PC-9 (cell line): ENCODE results near the gene SCT. TPM values are rescaled to one million over a fixed set of nuclear protein-coding genes. Genes with fewer than 3 reads are reported as not detected.

Experiments
- BruUV-seq: library from RNA; stranded (reverse); fragments of 400-500 nt; replicated peaks from 2 replicates; lab custom pipeline; 2021; lab: Mats Ljungman, UMichigan
- CTCF ChIA-PET: fragments of 300-600 bp; sonication (Branson Sonifier 250); formaldehyde crosslinking; loops from one replicate; lab custom pipeline; 2022; ENCODE audit warnings: antibody characterized with exemption; lab: Charles Lee
- POLR2A ChIA-PET: fragments of 300-600 bp; sonication (Branson Sonifier 250); formaldehyde crosslinking; loops from one replicate; lab custom pipeline; 2022; ENCODE audit warnings: antibody characterized with exemption; ENCODE audit not compliant: unreplicated experiment; lab: Charles Lee
- DNase-seq, 2 experiments: peaks; one replicate each; pipeline versions ENCODE4 v3.0.0 to v3.0.0-alpha.2; 2015 to 2022; ENCODE audit warnings: mixed read lengths in 1 of 2
- H2AFZ ChIP-seq: fragments of 200-600 bp; sonication (generic); 2 replicates; pipeline ENCODE4 v1.8.1; 2017; ENCODE audit warnings: antibody characterized with exemption
- H3F3A ChIP-seq: fragments of 200-600 bp; sonication (generic); 2 replicates; pipeline ENCODE4 v1.8.1; 2017; ENCODE audit warnings: antibody characterized with exemption, mild to moderate bottlenecking, low read depth; ENCODE audit not compliant: insufficient read depth
- H3K27ac ChIP-seq: fragments of 200-600 bp; sonication (generic); 2 replicates; pipeline ENCODE4 v1.6.1; 2016; ENCODE audit warnings: mixed run types
- H3K27me3 ChIP-seq: fragments of 200-600 bp; sonication (generic); 2 replicates; pipeline ENCODE4 v1.6.1; 2016; ENCODE audit warnings: low read depth, mixed run types; ENCODE audit not compliant: insufficient read depth
- H3K36me3 ChIP-seq: fragments of 200-600 bp; sonication (generic); 2 replicates; pipeline ENCODE4 v1.6.1; 2016; ENCODE audit warnings: low read depth, mixed run types
- H3K4me1 ChIP-seq: fragments of 200-600 bp; sonication (generic); replicated peaks from 2 replicates; pipeline ENCODE4 v1.6.1; 2016; ENCODE audit warnings: mixed run types; ENCODE audit not compliant: insufficient read depth
- H3K4me2 ChIP-seq: fragments of 200-600 bp; sonication (generic); 2 replicates; pipeline ENCODE4 v1.6.1; 2017; ENCODE audit warnings: mixed run types
- H3K4me3 ChIP-seq: fragments of 200-600 bp; sonication (generic); 2 replicates; pipeline ENCODE4 v1.6.1; 2016; ENCODE audit warnings: mixed run types
- H3K79me2 ChIP-seq: fragments of 200-600 bp; sonication (generic); 2 replicates; pipeline ENCODE4 v1.6.1; 2017; ENCODE audit warnings: low read depth, mixed run types
- H3K9me2 ChIP-seq: fragments of 200-600 bp; sonication (generic); 2 replicates; pipeline ENCODE4 v1.8.1; 2017; ENCODE audit warnings: mild to moderate bottlenecking; ENCODE audit not compliant: insufficient read depth
- H3K9me3 ChIP-seq: fragments of 200-600 bp; sonication (generic); 2 replicates; pipeline ENCODE4 v1.8.1; 2016; ENCODE audit warnings: low read depth; ENCODE audit not compliant: insufficient read depth
- H4K20me1 ChIP-seq: fragments of 200-600 bp; sonication (generic); 2 replicates; pipeline ENCODE4 v1.8.1; 2017; ENCODE audit not compliant: insufficient read depth
- EZH2 ChIP-seq: fragments of 200-600 bp; sonication (generic); IDR thresholded peaks from 2 replicates; pipeline ENCODE4 v1.8.0; 2017; ENCODE audit warnings: antibody characterized with exemption, low read depth
- intact Hi-C: fragments of 100-400 bp; cut with micrococcal nuclease; formaldehyde crosslinking; loops from one replicate; pipeline ENCODE4 v1.10.0; 2022; ENCODE audit not compliant: unreplicated experiment
- total RNA-seq: library from RNA; stranded (reverse); gene quantifications from 2 replicates; pipeline ENCODE4 v1.2.3, GENCODE V29; 2021
- TF ChIP-seq, protein P1 (sequence below): fragments of 200-600 bp; sonication (generic); conservative IDR thresholded peaks from 2 replicates; pipeline ENCODE4 v1.6.1; 2017; ENCODE audit warnings: mixed run types, antibody characterized with exemption, mild to moderate bottlenecking, moderate library complexity

Gene SCT
- total RNA-seq, 1 experiment from 2014 or later, result not detected

DNA sequence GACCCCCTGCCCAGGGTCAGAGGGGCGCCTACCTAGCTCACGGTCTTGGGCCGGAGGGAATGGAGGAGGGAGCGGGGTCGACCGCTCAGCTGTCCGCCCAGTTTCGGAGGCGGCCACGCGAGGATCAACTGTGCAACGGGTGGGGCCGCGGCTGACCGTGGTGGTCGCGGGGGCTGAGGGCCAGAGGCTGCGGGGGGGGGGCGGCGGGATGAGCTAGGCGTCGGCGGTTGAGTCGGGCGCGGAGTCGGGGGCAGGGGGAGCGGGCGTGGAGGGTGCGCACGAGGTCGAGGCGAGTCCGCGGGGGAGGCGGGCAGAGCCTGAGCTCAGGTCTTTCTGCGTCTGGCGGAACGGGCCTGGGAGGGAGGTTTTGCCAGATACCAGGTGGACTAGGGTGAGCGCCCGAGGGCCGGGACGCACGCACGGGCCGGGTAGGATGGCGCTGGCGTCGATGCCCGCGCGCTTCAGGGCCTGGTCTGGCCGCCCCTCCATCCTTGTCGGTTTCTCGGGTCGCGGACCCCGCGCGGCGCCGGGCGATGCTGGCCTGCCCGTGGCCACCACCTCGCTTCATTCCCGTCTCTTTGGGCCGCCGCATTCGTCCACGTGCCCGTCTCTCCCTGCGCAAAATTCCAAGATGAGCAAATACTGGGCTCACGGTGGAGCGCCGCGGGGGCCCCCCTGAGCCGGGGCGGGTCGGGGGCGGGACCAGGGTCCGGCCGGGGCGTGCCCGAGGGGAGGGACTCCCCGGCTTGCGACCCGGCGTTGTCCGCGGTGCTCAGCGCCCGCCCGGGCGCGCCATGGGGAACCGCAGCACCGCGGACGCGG is 9.7 kb upstream of the SCT start, which contains the start of gene DRD4:
Gene DRD4, plus strand, starts transcription at position 759 of the 822 bp plus-strand sequence. Its CDS starts 36 bp downstream, at position 795.
- ChIA-PET CTCF (no interaction called here), POLR2A (no interaction called here)
- TF ChIP-seq EZH2, result no peak
- TF ChIP-seq, protein P1, sequence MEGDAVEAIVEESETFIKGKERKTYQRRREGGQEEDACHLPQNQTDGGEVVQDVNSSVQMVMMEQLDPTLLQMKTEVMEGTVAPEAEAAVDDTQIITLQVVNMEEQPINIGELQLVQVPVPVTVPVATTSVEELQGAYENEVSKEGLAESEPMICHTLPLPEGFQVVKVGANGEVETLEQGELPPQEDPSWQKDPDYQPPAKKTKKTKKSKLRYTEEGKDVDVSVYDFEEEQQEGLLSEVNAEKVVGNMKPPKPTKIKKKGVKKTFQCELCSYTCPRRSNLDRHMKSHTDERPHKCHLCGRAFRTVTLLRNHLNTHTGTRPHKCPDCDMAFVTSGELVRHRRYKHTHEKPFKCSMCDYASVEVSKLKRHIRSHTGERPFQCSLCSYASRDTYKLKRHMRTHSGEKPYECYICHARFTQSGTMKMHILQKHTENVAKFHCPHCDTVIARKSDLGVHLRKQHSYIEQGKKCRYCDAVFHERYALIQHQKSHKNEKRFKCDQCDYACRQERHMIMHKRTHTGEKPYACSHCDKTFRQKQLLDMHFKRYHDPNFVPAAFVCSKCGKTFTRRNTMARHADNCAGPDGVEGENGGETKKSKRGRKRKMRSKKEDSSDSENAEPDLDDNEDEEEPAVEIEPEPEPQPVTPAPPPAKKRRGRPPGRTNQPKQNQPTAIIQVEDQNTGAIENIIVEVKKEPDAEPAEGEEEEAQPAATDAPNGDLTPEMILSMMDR, result no peak
- Histone ChIP-seq H3K4me3 (no peak within 1 kb of the TSS), H2AFZ (no peak within 1 kb of the TSS), H3K27ac (no peak within 1 kb of the TSS), H3F3A (peaks cover 6% of the 10 kb centered on the region; the same call in 1 of the 2 replicates), H3K36me3 (no peaks in the 10 kb centered on the region), H3K27me3 (no peaks in the 10 kb centered on the region), H3K4me1 (no peaks in the 10 kb centered on the region), H3K79me2 (no peaks in the 10 kb centered on the region), H3K4me2 (no peak within 1 kb of the TSS), H3K9me3 (no peaks in the 10 kb centered on the region), H4K20me1 (no peaks in the 10 kb centered on the region), H3K9me2 (no peaks in the 10 kb centered on the region)
- DNase-seq, result no peak
- BruUV-seq, result no TSS peak
- intact Hi-C loops, result no loop called here

DNA sequence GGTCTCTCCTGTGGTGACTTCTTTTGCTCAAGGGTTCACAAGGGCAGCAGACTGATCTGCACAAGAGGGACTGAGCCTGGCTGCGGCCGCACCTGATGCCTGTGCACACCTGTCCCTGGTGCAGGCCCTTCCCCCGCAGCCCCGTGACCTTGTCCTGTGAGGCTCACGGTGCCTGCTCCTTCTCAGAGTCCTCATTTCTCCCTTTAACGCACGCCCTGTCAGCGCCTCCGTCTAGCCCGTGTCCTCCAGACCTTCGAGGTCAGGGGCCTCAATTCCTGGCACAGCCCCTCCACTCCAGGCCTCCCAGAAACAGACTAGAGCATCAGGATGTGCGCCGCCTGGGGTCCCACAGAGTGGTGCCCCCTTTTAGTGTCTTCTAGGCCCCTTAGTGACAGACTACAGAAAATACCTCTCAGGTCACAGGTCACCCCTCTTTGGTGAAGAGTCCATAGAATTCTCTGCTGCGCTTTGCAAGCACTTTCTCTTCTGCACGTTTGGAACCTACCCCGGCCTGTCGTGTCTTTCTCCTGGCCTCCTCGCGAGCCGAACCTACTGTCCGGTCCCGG is 9.0 kb upstream of the SCT start:
- Histone ChIP-seq H4K20me1 (no peaks in the 10 kb centered on the region), H2AFZ (no peak overlapping the region), H3K27ac (no peak overlapping the region), H3K9me3 (no peaks in the 10 kb centered on the region), H3K4me2 (no peak overlapping the region), H3K27me3 (no peaks in the 10 kb centered on the region), H3K4me3 (no peak overlapping the region), H3K36me3 (no peaks in the 10 kb centered on the region), H3F3A (no peaks in the 10 kb centered on the region; the same call in 1 of the 2 replicates), H3K4me1 (no peaks in the 10 kb centered on the region), H3K79me2 (no peaks in the 10 kb centered on the region), H3K9me2 (no peaks in the 10 kb centered on the region)
- TF ChIP-seq, protein P1, result no peak
- TF ChIP-seq EZH2, result no peak
- CTCF ChIA-PET, result no interaction called here
- DNase-seq, result no peak
- BruUV-seq, result no TSS peak
- POLR2A ChIA-PET, result no interaction called here
- intact Hi-C loops, result no loop called here

DNA sequence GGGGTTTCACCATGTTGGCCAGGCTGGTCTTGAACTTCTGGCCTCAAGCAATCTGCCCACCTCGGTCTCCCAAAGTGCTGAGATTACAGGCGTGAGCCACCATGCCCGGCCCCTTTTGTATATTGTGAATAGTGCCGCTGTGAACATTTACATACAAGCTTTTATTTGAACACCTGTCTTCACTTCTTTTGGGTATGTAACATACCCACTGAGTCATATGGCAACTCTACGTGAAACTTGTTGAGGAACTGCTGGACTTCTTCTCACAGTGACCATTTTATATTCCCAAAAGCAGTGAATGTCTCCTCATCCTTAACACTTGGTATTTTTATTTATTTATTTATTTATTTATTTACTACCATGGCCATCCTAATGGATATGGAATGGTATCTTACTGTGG is 3.9 kb upstream of the SCT start:
- TF ChIP-seq, protein P1, result no peak
- TF ChIP-seq EZH2, result no peak
- H3K9me3 ChIP-seq, result no peaks in the 10 kb centered on the region
- H4K20me1 ChIP-seq, result no peaks in the 10 kb centered on the region
- intact Hi-C loops, result no loop called here
- no peak overlapping the region for H3K4me2 ChIP-seq
- no peak overlapping the region for H2AFZ ChIP-seq
- no peaks in the 10 kb centered on the region for H3K27me3 ChIP-seq
- POLR2A ChIA-PET, result no interaction called here
- no peaks in the 10 kb centered on the region for H3K79me2 ChIP-seq
- no peak overlapping the region for H3K4me3 ChIP-seq
- BruUV-seq, result no TSS peak
- H3K27ac ChIP-seq, result no peak overlapping the region
- no peak for DNase-seq
- CTCF ChIA-PET, result no interaction called here
- H3K4me1 ChIP-seq, result no peaks in the 10 kb centered on the region
- peaks cover 3% of the 10 kb centered on the region; the same call in 1 of the 2 replicates for H3F3A ChIP-seq
- H3K36me3 ChIP-seq, result no peaks in the 10 kb centered on the region
- no peaks in the 10 kb centered on the region for H3K9me2 ChIP-seq
